Muscle layer of colon (tissue), 2 donors: Measurements from ENCODE around the gene PEX11B.
"Not testable (repeated sequence)": the region's sequence is repeated elsewhere in the genome, so short reads cannot be mapped to it uniquely, and the experiment has no call there.

Source experiments
- H3K27ac ChIP-seq: one replicate; pipeline ENCODE4 v1.7.0; 2013; ENCODE audit warnings: low read depth, mild to moderate bottlenecking, low read length, moderate library complexity
- H3K27me3 ChIP-seq, 2 donors: one replicate each; pipeline ENCODE4 v1.7.0; 2013; ENCODE audit warnings: low read length in 2 of 2, mild to moderate bottlenecking in 2 of 2; ENCODE audit not compliant: insufficient read depth in 2 of 2, control insufficient read depth in 1 of 2
- H3K36me3 ChIP-seq: one replicate; pipeline ENCODE4 v1.7.0; 2013; ENCODE audit warnings: mild to moderate bottlenecking, low read length; ENCODE audit not compliant: insufficient read depth
- H3K4me1 ChIP-seq: one replicate; pipeline ENCODE4 v1.7.0; 2013; ENCODE audit warnings: mild to moderate bottlenecking, low read length; ENCODE audit not compliant: insufficient read depth
- H3K4me3 ChIP-seq, 2 donors: one replicate each; pipeline ENCODE4 v1.7.0; 2013; ENCODE audit warnings: low read length in 2 of 2, low read depth in 1 of 2, mild to moderate bottlenecking in 1 of 2, moderate library complexity in 1 of 2
- H3K9ac ChIP-seq: one replicate; pipeline ENCODE4 v1.7.0; 2013; ENCODE audit warnings: low read length
- H3K9me3 ChIP-seq: one replicate; pipeline ENCODE4 v1.7.0; 2013; ENCODE audit warnings: mild to moderate bottlenecking, low read length
- donor health status: abdominal sarcoma.
- donor health status: Adenocarcinoma of cecum.

PEX11B gene

GRCh38 chr1:145926686-145927062 is 8.2 kb upstream of the PEX11B start:
- no peaks in the 10 kb centered on the region for H3K27me3 ChIP-seq
- no peaks in the 10 kb centered on the region for H3K9me3 ChIP-seq
- peak overlapping the region; percentile 75 to 94 for H3K4me3 ChIP-seq
- H3K27ac ChIP-seq = peak overlapping the region; percentile 91
- H3K4me1 ChIP-seq = peaks cover 16% of the 10 kb centered on the region
- peak overlapping the region; percentile 78 for H3K9ac ChIP-seq
- H3K36me3 ChIP-seq = peaks cover 8% of the 10 kb centered on the region

DNA sequence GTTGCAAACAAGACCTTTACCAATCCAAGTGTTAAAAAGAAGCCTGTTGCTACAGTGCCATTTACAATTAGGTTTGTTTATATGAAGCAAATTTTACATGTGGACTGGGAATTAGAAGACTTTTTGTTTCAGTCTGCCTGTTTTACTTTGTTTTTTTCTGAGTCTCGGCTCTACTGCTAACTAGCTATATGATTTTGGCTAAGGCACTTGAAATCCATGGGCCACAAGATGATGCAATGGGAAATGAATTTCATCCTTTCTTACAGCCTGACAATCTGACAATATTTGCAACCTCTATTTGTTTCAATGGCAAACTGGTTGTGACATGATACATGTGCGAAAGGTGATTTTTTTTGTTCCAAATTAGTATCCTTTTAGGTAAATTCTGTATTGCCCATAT is 3.7 kb upstream of the PEX11B start:
- H3K36me3 ChIP-seq = peaks cover 8% of the 10 kb centered on the region
- H3K4me1 ChIP-seq = peaks cover 28% of the 10 kb centered on the region
- no peak overlapping the region for H3K27ac ChIP-seq
- H3K4me3 ChIP-seq = no peak overlapping the region
- no peaks in the 10 kb centered on the region for H3K9me3 ChIP-seq
- H3K9ac ChIP-seq = no peak overlapping the region
- H3K27me3 ChIP-seq = no peaks in the 10 kb centered on the region

- not testable (repeated sequence) for H3K27ac ChIP-seq, H3K9ac ChIP-seq, H3K27me3 ChIP-seq, H3K4me3 ChIP-seq, H3K9me3 ChIP-seq
- peaks cover 18% of the 10 kb centered on the region for H3K4me1 ChIP-seq
- H3K36me3 ChIP-seq = peaks cover 10% of the 10 kb centered on the region
Measured at GRCh38 chr1:145920297-145920696, 1.8 kb upstream of the PEX11B start.

DNA sequence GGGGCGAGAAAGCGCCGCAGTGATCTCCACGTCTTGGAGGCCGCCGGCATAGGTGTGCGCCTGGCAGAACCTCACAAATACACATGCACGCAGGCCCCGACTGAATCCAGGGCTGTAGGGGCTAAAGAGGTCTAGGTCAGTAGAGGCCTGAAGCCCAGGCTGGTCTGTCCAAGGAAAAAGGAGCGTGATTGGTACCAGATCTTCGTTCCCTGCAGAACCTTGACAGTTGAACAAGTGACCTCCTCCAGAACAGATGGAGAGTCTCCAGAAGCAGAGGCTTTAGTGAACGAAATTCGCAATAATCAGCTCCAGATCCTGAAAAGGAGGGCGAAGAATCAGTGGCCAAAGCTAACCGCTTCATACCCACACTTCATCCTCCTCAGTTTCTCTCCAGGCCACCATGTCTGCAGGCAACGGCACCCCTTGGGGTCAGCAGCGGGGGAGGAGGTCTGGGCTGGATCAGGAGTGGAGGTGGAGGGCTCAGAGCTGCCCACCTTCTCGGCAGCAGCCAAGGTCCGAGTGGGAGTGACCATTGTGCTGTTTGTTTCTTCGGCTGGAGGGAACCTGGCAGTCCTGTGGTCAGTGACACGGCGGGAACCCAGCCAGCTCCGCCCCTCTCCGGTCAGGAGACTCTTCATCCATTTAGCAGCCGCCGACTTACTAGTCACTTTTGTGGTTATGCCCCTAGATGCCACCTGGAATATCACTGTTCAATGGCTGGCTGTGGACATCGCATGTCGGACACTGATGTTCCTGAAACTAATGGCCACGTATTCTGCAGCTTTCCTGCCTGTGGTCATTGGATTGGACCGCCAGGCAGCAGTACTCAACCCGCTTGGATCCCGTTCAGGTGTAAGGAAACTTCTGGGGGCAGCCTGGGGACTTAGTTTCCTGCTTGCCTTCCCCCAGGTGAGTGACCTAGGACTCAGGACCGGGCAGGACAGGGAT is 749 bp upstream of the PEX11B start:
- Histone ChIP-seq H3K36me3 (peaks cover 18% of the 10 kb centered on the region), H3K27me3 (no peaks in the 10 kb centered on the region), H3K4me3 (peak overlapping the region; percentile 78 to 97), H3K4me1 (peaks cover 18% of the 10 kb centered on the region), H3K9ac (peak overlapping the region; percentile 98), H3K9me3 (no peaks in the 10 kb centered on the region), H3K27ac (peak overlapping the region; percentile 92)

GRCh38 chr1:145917595-145917994 is 922 bp downstream of the PEX11B start:
- no peaks in the 10 kb centered on the region for H3K9me3 ChIP-seq
- peak overlapping the region; percentile 78 to 97 for H3K4me3 ChIP-seq
- H3K36me3 ChIP-seq = peaks cover 27% of the 10 kb centered on the region
- H3K9ac ChIP-seq = peak overlapping the region; percentile 98
- peaks cover 18% of the 10 kb centered on the region for H3K4me1 ChIP-seq
- H3K27me3 ChIP-seq = no peaks in the 10 kb centered on the region
- peak overlapping the region; percentile 92 for H3K27ac ChIP-seq

- Histone ChIP-seq H3K27me3 (no peaks in the 10 kb centered on the region), H3K9me3 (no peaks in the 10 kb centered on the region), H3K4me3 (no peak overlapping the region), H3K4me1 (peaks cover 18% of the 10 kb centered on the region), H3K9ac (no peak overlapping the region), H3K27ac (no peak overlapping the region), H3K36me3 (peaks cover 32% of the 10 kb centered on the region)
Measured at GRCh38 chr1:145916745-145917144, 1.8 kb downstream of the PEX11B start.

GRCh38 chr1:145912128-145912641 is 6.3 kb downstream of the PEX11B start:
- Histone ChIP-seq H3K9me3 (no peaks in the 10 kb centered on the region), H3K9ac (no peak overlapping the region), H3K4me3 (no peak overlapping the region), H3K27ac (no peak overlapping the region), H3K36me3 (peaks cover 44% of the 10 kb centered on the region), H3K27me3 (no peaks in the 10 kb centered on the region), H3K4me1 (peaks cover 4% of the 10 kb centered on the region)

- Histone ChIP-seq H3K9ac (no peak overlapping the region), H3K36me3 (peaks cover 22% of the 10 kb centered on the region), H3K4me1 (peaks cover 4% of the 10 kb centered on the region), H3K27ac (no peak overlapping the region), H3K27me3 (no peaks in the 10 kb centered on the region), H3K4me3 (no peak overlapping the region), H3K9me3 (no peaks in the 10 kb centered on the region)
Measured at GRCh38 chr1:145908653-145909052, 9.9 kb downstream of the PEX11B start.

- Histone ChIP-seq H3K27ac (no peak overlapping the region), H3K27me3 (no peaks in the 10 kb centered on the region), H3K9me3 (no peaks in the 10 kb centered on the region), H3K4me1 (peaks cover 4% of the 10 kb centered on the region), H3K9ac (no peak overlapping the region), H3K36me3 (peaks cover 15% of the 10 kb centered on the region), H3K4me3 (no peak overlapping the region)
Measured at GRCh38 chr1:145906954-145907753, 11.4 kb downstream of the PEX11B start.

- Histone ChIP-seq H3K9me3 (no peaks in the 10 kb centered on the region), H3K36me3 (no peaks in the 10 kb centered on the region), H3K27ac (no peak overlapping the region), H3K9ac (no peak overlapping the region), H3K4me3 (no peak overlapping the region), H3K27me3 (no peaks in the 10 kb centered on the region), H3K4me1 (no peaks in the 10 kb centered on the region)
Measured at GRCh38 chr1:145901312-145902021, 17.1 kb downstream of the PEX11B start.

- H3K36me3 ChIP-seq = no peaks in the 10 kb centered on the region
- H3K9ac ChIP-seq = no peak overlapping the region
- no peak overlapping the region for H3K27ac ChIP-seq
- no peaks in the 10 kb centered on the region for H3K9me3 ChIP-seq
- no peaks in the 10 kb centered on the region for H3K27me3 ChIP-seq
- no peak overlapping the region for H3K4me3 ChIP-seq
- no peaks in the 10 kb centered on the region for H3K4me1 ChIP-seq
Measured at GRCh38 chr1:145898756-145899155, 19.8 kb downstream of the PEX11B start.
